Activated CD4-positive, alpha-beta T cell treated with anti-CD3 and anti-CD28 coated beads, Interleukin-2, amount 10 ng/mL, durations not matched to agents 24 days and 14 days (primary cell): ENCODE data around the gene DIP2C. TPM values are rescaled to one million over a fixed set of nuclear protein-coding genes. Genes with fewer than 3 reads are reported as not detected.

Experiments
- DNase-seq: peaks from one replicate; pipeline ENCODE4 v3.0.0; 2022
- H3K27ac Mint-ChIP-seq: one replicate; pipeline ENCODE4 v1.8.0; 2022; ENCODE audit warnings: mild to moderate bottlenecking, mixed read lengths
- H3K27me3 Mint-ChIP-seq: one replicate; pipeline ENCODE4 v1.8.0; 2022; ENCODE audit warnings: mixed read lengths
- H3K36me3 Mint-ChIP-seq: one replicate; pipeline ENCODE4 v1.8.0; 2022; ENCODE audit warnings: low read depth, mild to moderate bottlenecking, mixed read lengths
- H3K4me1 Mint-ChIP-seq: one replicate; pipeline ENCODE4 v1.8.0; 2021; ENCODE audit warnings: mixed read lengths
- H3K4me3 Mint-ChIP-seq: one replicate; pipeline ENCODE4 v1.8.0; 2022; ENCODE audit warnings: mild to moderate bottlenecking, moderate library complexity, mixed read lengths
- H3K9me3 Mint-ChIP-seq: one replicate; pipeline ENCODE4 v1.8.0; 2021; ENCODE audit warnings: mixed read lengths
- intact Hi-C: fragments of 100-400 bp; cut with micrococcal nuclease; formaldehyde crosslinking; loops from one replicate; pipeline ENCODE4 v1.15.1; 2023
- total RNA-seq: library from RNA; stranded (reverse); gene quantifications from 2 replicates; pipeline ENCODE4 v1.2.3, GENCODE V29; 2022

The DIP2C gene
- total RNA-seq, 1 donor from 2014 or later = 1.4 TPM

GRCh38 chr10:546971-547590, 142.4 kb downstream of the DIP2C start:
- Mint-ChIP-seq H3K4me1 (no peaks in the 10 kb centered on the region), H3K27me3 (peaks cover 6% of the 10 kb centered on the region), H3K36me3 (no peaks in the 10 kb centered on the region), H3K27ac (no peak overlapping the region), H3K9me3 (no peaks in the 10 kb centered on the region), H3K4me3 (no peak overlapping the region)
- intact Hi-C loops = no loop called here
- no peak for DNase-seq

- intact Hi-C loops = no loop called here
These were observed 143.0 kb downstream of the DIP2C start for GRCh38 chr10:546451-546850.

GRCh38 chr10:543862-544822, 145.3 kb downstream of the DIP2C start:
- no peaks in the 10 kb centered on the region for H3K4me1 Mint-ChIP-seq
- DNase-seq = no peak
- H3K36me3 Mint-ChIP-seq = no peaks in the 10 kb centered on the region
- no peak overlapping the region for H3K27ac Mint-ChIP-seq
- H3K4me3 Mint-ChIP-seq = no peak overlapping the region
- intact Hi-C loops = no loop called here
- H3K9me3 Mint-ChIP-seq = no peaks in the 10 kb centered on the region
- peaks cover 27% of the 10 kb centered on the region for H3K27me3 Mint-ChIP-seq

More at GRCh38 chr10:546451-546850, 143.0 kb downstream of the DIP2C start:
- Mint-ChIP-seq H3K9me3 (no peaks in the 10 kb centered on the region), H3K27ac (no peak overlapping the region), H3K36me3 (no peaks in the 10 kb centered on the region), H3K27me3 (peaks cover 10% of the 10 kb centered on the region), H3K4me3 (no peak overlapping the region), H3K4me1 (no peaks in the 10 kb centered on the region)
- no peak for DNase-seq

GRCh38 chr10:543131-543530, 146.3 kb downstream of the DIP2C start:
- H3K9me3 Mint-ChIP-seq = no peaks in the 10 kb centered on the region

GRCh38 chr10:541750-542371, 147.6 kb downstream of the DIP2C start:
- H3K27me3 Mint-ChIP-seq = peaks cover 24% of the 10 kb centered on the region
- no peaks in the 10 kb centered on the region for H3K4me1 Mint-ChIP-seq
- intact Hi-C loops = no loop called here
- no peak for DNase-seq
- H3K9me3 Mint-ChIP-seq = no peaks in the 10 kb centered on the region
- H3K4me3 Mint-ChIP-seq = no peak overlapping the region
- H3K36me3 Mint-ChIP-seq = no peaks in the 10 kb centered on the region
- H3K27ac Mint-ChIP-seq = no peak overlapping the region

More at GRCh38 chr10:543131-543530, 146.3 kb downstream of the DIP2C start:
- H3K4me1 Mint-ChIP-seq = no peaks in the 10 kb centered on the region
- intact Hi-C loops = no loop called here
- H3K27me3 Mint-ChIP-seq = peaks cover 27% of the 10 kb centered on the region
- no peak for DNase-seq
- H3K36me3 Mint-ChIP-seq = no peaks in the 10 kb centered on the region
- H3K4me3 Mint-ChIP-seq = no peak overlapping the region
- H3K27ac Mint-ChIP-seq = no peak overlapping the region

- Mint-ChIP-seq H3K36me3 (no peaks in the 10 kb centered on the region), H3K9me3 (no peaks in the 10 kb centered on the region), H3K4me3 (no peak overlapping the region), H3K4me1 (no peaks in the 10 kb centered on the region), H3K27ac (no peak overlapping the region), H3K27me3 (peaks cover 22% of the 10 kb centered on the region)
- DNase-seq = no peak
- intact Hi-C loops = no loop called here
These were observed 148.4 kb downstream of the DIP2C start for GRCh38 chr10:541041-541440.

GRCh38 chr10:538895-539294, 150.6 kb downstream of the DIP2C start:
- intact Hi-C loops = no loop called here
- H3K27ac Mint-ChIP-seq = no peak overlapping the region
- no peak for DNase-seq
- H3K27me3 Mint-ChIP-seq = peaks cover 22% of the 10 kb centered on the region
- no peak overlapping the region for H3K4me3 Mint-ChIP-seq
- H3K9me3 Mint-ChIP-seq = no peaks in the 10 kb centered on the region
- no peaks in the 10 kb centered on the region for H3K36me3 Mint-ChIP-seq
- H3K4me1 Mint-ChIP-seq = no peaks in the 10 kb centered on the region

GRCh38 chr10:536935-537334, 152.5 kb downstream of the DIP2C start:
- Mint-ChIP-seq H3K9me3 (no peaks in the 10 kb centered on the region), H3K36me3 (no peaks in the 10 kb centered on the region)

GRCh38 chr10:536371-536925, 153.0 kb downstream of the DIP2C start:
- H3K4me1 Mint-ChIP-seq = no peaks in the 10 kb centered on the region
- H3K4me3 Mint-ChIP-seq = no peak overlapping the region
- no peaks in the 10 kb centered on the region for H3K36me3 Mint-ChIP-seq
- no peaks in the 10 kb centered on the region for H3K9me3 Mint-ChIP-seq
- DNase-seq = no peak
- peaks cover 18% of the 10 kb centered on the region for H3K27me3 Mint-ChIP-seq
- intact Hi-C loops = no loop called here
- H3K27ac Mint-ChIP-seq = no peak overlapping the region

More at GRCh38 chr10:536935-537334, 152.5 kb downstream of the DIP2C start:
- Mint-ChIP-seq H3K27ac (no peak overlapping the region), H3K27me3 (peaks cover 22% of the 10 kb centered on the region), H3K4me3 (no peak overlapping the region), H3K4me1 (no peaks in the 10 kb centered on the region)
- no peak for DNase-seq
- intact Hi-C loops = no loop called here

- Mint-ChIP-seq H3K4me3 (no peak overlapping the region), H3K27ac (no peak overlapping the region), H3K9me3 (no peaks in the 10 kb centered on the region), H3K27me3 (peaks cover 14% of the 10 kb centered on the region), H3K36me3 (no peaks in the 10 kb centered on the region), H3K4me1 (no peaks in the 10 kb centered on the region)
- DNase-seq = no peak
- intact Hi-C loops = no loop called here
These were observed 153.5 kb downstream of the DIP2C start for GRCh38 chr10:535952-536351.

- no peaks in the 10 kb centered on the region for H3K9me3 Mint-ChIP-seq
- H3K4me3 Mint-ChIP-seq = no peak overlapping the region
- intact Hi-C loops = no loop called here
- H3K27me3 Mint-ChIP-seq = peaks cover 8% of the 10 kb centered on the region
- no peak for DNase-seq
- no peak overlapping the region for H3K27ac Mint-ChIP-seq
- no peaks in the 10 kb centered on the region for H3K4me1 Mint-ChIP-seq
- no peaks in the 10 kb centered on the region for H3K36me3 Mint-ChIP-seq
These were observed 154.4 kb downstream of the DIP2C start for GRCh38 chr10:535051-535450.

GRCh38 chr10:534047-534566, 155.4 kb downstream of the DIP2C start:
- Mint-ChIP-seq H3K4me3 (no peak overlapping the region), H3K4me1 (no peaks in the 10 kb centered on the region), H3K27ac (no peak overlapping the region), H3K9me3 (no peaks in the 10 kb centered on the region), H3K27me3 (peaks cover 1% of the 10 kb centered on the region), H3K36me3 (no peaks in the 10 kb centered on the region)
- intact Hi-C loops = no loop called here
- no peak for DNase-seq

- H3K36me3 Mint-ChIP-seq = no peaks in the 10 kb centered on the region
- intact Hi-C loops = no loop called here
- H3K4me3 Mint-ChIP-seq = no peak overlapping the region
- H3K27ac Mint-ChIP-seq = no peak overlapping the region
- H3K27me3 Mint-ChIP-seq = peaks cover 1% of the 10 kb centered on the region
- no peak for DNase-seq
- no peaks in the 10 kb centered on the region for H3K9me3 Mint-ChIP-seq
- no peaks in the 10 kb centered on the region for H3K4me1 Mint-ChIP-seq
These were observed 155.9 kb downstream of the DIP2C start for GRCh38 chr10:533611-534010.
